Stimulated activated CD8-positive, alpha-beta memory T cell treated with anti-CD3 and anti-CD28 coated beads, Interleukin-4, amount 100 ng/mL, for 24 hours (primary cell): ENCODE measurements around the gene MRPL10.
"Not testable (repeated sequence)": the region's sequence is repeated elsewhere in the genome, so short reads cannot be mapped to it uniquely, and the experiment has no call there.

Experiments used
- DNase-seq: peaks from one replicate; pipeline ENCODE4 v3.0.0-alpha.2; 2020; ENCODE audit warnings: low read depth

MRPL10 gene

GRCh38 chr17:47789611-47790561, 41.5 kb downstream of the MRPL10 start:
- DNase-seq: peak; percentile 47

GRCh38 chr17:47785538-47786123, 45.7 kb downstream of the MRPL10 start:
- no peak for DNase-seq

GRCh38 chr17:47781397-47781796, 49.9 kb downstream of the MRPL10 start:
- DNase-seq: no peak

GRCh38 chr17:47778184-47778635, 53.1 kb downstream of the MRPL10 start:
- DNase-seq: no peak

- no peak for DNase-seq
Observed at GRCh38 chr17:47776330-47777197, 54.8 kb downstream of the MRPL10 start.

GRCh38 chr17:47774987-47775580, 56.3 kb downstream of the MRPL10 start:
- no peak for DNase-seq

- DNase-seq: no peak
Observed at GRCh38 chr17:47774331-47774730, 57.0 kb downstream of the MRPL10 start.

- DNase-seq: not testable (repeated sequence)
Observed at GRCh38 chr17:47773649-47774048, 57.7 kb downstream of the MRPL10 start.
